Neural progenitor cell (in vitro differentiated cells): ENCODE results near the gene MCL1.
"Not testable (repeated sequence)": the region's sequence is repeated elsewhere in the genome, so short reads cannot be mapped to it uniquely, and the experiment has no call there.

ENCODE experiments used
- EZH2 ChIP-seq: fragments of 200-600 bp; sonication (generic); IDR thresholded peaks from 2 replicates; pipeline ENCODE4 v1.6.1; 2017; ENCODE audit warnings: antibody characterized with exemption, mild to moderate bottlenecking, moderate library complexity
- EZH2phosphoT487 ChIP-seq: fragments of 200-600 bp; sonication (generic); IDR thresholded peaks from 2 replicates; pipeline ENCODE4 v1.6.1; 2017; ENCODE audit warnings: antibody characterized with exemption
- TF ChIP-seq, protein P1 (sequence below): fragments of 200-600 bp; sonication (generic); IDR thresholded peaks from 2 replicates; pipeline ENCODE4 v1.5.1; 2017; ENCODE audit warnings: antibody characterized with exemption, mild to moderate bottlenecking

DNA sequence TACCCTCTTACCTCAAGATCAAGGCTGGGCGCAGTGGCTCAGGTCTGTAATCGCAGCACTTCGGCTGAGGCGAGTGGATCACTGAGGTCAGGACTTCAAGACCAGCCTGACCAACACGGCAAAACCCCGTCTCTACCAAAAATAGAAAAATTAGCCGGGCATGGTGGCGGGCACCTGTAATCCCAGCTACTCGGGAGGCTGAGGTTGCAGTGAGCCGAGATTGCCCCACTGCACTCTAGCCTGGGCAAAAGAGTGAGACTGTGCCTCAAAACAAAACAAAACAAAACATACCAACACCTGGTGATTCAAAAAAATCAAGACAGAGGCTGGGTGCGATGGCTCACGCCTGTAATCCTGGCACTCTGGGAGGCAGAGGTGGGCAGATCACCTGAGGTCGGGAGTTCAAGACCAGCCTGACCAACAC lies 5.8 kb downstream of the MCL1 start:
- TF ChIP-seq, protein P1, sequence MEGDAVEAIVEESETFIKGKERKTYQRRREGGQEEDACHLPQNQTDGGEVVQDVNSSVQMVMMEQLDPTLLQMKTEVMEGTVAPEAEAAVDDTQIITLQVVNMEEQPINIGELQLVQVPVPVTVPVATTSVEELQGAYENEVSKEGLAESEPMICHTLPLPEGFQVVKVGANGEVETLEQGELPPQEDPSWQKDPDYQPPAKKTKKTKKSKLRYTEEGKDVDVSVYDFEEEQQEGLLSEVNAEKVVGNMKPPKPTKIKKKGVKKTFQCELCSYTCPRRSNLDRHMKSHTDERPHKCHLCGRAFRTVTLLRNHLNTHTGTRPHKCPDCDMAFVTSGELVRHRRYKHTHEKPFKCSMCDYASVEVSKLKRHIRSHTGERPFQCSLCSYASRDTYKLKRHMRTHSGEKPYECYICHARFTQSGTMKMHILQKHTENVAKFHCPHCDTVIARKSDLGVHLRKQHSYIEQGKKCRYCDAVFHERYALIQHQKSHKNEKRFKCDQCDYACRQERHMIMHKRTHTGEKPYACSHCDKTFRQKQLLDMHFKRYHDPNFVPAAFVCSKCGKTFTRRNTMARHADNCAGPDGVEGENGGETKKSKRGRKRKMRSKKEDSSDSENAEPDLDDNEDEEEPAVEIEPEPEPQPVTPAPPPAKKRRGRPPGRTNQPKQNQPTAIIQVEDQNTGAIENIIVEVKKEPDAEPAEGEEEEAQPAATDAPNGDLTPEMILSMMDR, result not testable (repeated sequence)
- TF ChIP-seq EZH2, EZH2phosphoT487: not testable (repeated sequence)
